Activated T-cell treated with anti-CD3 and anti-CD28 coated beads for 24 hours (primary cell): ENCODE data around the gene SHISA7.
A peak's percentile ranks its signal among the peaks of the same experiment; 100 is the strongest.
"Not testable (repeated sequence)": the region's sequence is repeated elsewhere in the genome, so short reads cannot be mapped to it uniquely, and the experiment has no call there.

Source experiments
- DNase-seq: peaks from one replicate; pipeline ENCODE4 v3.0.0-alpha.2; 2020; ENCODE audit warnings: low read depth

Gene SHISA7

DNA sequence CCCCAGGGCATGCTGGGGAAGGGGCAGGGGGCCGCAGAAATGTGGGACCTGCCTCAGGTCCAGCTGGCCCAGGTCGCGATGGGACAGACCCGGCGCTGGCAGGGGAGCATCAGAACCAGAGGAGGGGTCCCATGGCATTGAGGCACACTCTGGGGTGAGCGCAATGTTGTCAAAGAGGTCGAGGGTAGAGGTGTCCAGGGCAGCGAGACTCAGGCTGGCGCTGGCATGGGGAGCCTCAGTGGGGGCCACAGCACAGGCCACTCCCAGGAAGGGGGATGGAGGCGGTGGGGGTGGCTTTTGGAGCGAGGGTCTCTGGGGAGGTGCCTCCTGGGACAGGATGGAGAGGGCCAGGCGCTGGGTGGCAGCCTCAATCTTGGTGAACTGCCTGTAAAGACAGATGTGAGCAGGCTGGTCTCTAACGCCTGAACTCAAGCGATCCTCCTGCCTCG, 20.5 kb upstream of the SHISA7 start:
- DNase-seq = no peak

DNA sequence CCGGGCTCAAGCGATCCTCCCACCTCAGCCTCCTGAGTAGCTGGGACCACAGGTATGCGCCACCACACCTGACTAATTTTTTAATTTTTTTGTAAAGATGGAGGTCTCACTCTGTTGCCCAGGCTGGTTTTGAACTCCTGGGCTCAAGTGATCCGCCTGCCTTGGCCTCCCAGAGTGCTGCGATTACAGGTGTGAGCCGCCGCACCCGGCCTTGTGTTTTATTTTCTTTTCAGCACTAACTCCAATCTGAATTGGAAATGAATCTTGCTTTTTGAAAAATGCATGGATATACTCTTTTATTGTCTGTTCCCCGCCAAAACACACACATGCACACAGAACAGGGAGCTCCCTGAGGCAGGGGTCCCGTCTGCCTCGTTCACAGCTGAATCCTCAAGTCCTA, 19.6 kb upstream of the SHISA7 start:
- no peak for DNase-seq

- DNase-seq = no peak
Observed at GRCh38 chr19:55461974-55462626, 19.0 kb upstream of the SHISA7 start.

DNA sequence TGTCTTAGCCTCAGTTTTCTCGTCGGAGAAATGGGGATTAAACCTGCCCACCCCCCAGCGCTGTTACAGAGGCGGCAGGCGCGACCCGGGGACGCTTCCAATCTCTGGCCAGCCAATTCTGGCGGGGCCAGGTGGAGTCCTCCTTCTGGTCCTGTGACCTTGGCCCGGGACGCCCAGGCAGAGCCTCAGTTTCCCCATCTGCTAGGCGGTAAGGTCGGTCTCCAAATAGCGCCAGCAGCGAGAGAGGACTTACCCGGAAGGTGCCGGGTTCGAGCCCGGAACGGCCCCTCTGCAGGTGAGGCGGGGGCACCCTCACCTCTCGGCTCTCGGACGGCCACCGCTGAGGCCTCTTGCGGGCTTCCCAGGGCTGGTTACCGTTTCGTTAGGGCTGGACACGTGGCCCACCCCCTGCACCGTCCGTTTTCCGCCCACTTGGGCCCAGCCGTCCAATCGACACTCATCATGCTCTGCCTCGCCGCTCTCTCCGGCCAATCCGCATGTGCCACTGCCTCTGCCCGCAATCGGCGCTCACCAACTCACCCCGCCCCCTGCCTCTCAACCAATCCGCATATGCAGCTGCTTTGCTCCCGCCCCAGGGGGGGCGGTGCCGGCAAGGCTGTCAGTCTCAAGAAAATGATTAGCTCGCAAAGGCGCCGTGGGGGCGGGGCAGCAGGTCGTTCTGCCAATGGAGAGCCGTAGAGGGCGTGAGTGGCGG, 18.3 kb upstream of the SHISA7 start, which contains the start of gene ISOC2:
Gene ISOC2, minus strand, starts transcription at position 384 of the 715 bp plus-strand sequence. CDS start 5,156 bp downstream, outside the sequence.
- DNase-seq = peak; percentile 100

DNA sequence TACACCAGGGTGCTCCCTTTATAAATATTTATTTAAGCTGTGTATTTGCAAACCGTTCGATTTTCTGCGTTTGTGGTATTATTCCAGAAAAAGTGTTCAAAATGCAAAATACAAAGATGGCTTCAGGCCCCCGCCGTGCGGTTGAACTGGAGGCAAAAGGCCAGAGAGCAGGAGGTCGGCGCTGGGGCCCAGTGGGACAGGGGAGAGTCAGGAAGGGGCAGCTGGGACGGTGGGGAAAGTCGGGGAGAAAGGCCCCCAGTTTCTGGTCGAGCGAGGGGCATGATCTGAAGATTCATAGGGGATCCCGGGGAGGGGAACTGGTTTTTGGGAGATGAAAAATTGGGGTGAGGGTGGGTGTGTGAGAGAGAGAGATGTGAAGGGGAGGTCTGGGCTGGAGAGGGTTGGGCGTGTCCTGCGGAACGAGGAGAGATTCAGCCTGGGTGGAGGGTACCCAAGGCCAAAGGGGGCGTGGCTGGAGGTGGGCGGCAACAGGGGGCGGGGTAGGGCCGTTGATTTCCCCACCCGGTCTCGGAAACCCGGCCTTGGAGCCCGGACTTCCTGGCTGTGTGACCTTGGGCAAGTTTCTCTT, 17.7 kb upstream of the SHISA7 start:
- DNase-seq = peak; percentile 36

GRCh38 chr19:55459950-55460657, 17.0 kb upstream of the SHISA7 start:
- DNase-seq = no peak

DNA sequence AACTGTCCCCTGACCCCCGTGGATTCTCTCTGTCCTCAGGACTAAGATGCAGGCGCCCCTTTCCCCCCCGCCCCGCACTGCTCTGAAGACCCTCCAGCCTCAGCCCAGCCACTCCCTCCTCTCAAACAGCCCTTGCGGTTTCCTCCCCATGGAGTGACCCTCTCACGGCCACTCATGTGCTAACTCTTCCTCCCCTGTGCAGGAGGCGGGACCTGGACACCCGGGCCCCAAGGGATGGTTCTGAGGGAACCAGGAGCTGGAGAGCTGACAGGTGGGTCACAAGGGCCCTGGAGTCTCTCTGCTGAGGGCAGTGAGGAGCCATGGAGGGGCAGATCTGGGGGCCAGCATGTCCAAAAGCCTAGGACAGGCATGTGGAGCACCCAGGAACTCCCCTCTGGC, 16.4 kb upstream of the SHISA7 start:
- DNase-seq = no peak

DNA sequence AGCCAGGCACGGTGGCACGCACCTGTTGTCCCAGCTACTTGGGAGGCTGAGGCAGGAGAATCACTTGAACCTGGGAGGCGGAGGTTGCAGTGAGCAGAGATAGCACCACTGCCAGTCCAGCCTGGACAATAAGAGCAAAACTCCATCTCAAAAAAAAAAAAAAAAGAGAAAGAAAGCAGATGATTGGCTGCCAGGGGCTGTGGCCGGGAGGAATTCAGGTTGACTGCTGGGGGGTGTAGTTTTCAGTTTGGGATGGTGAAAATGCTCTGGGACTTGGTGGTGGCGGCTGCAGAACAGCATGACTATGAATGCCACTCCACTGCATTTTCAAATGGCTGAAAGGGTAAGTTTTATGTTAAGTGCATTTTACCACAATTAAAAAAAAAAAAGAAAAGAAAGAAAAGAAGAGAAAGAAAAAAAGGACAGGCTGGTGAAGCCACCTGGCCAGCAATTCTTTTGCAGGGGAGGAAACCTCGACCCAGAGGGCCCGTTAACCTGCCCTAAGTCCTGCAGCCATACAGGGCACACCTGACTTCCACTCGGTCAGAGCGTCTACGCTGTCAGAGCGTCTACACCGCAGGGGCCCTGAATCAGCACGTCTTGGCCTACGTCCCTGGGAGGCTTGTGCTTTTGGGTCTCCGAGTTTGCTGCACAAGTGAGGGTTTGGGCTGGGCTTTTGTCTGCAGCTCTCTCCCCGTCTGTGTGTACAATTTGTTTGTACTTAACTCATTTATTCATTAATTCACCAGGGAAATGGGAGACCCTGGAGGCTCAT, 14.8 kb upstream of the SHISA7 start:
- no peak for DNase-seq

DNA sequence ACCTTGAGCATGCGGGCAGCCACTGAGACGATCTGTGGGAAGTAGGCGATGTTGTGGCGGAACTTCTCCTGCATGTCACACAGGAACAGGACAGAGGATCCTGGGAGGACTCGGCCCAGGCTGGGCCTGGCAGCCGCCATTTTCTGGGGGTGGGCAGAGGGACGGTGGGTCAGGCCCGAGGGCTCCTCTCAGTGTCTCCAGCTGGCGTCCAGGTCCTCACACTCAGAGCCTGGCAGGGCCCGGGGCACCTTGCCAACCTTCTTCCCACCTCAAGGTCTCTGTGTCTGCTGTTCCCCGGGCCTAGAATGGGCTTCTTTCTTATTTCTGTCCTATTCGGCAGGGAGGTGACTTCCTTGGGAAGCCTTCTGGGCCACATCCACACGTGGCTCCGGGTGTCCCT, 13.2 kb upstream of the SHISA7 start:
- DNase-seq = no peak

GRCh38 chr19:55455576-55456235, 12.6 kb upstream of the SHISA7 start:
- no peak for DNase-seq

DNA sequence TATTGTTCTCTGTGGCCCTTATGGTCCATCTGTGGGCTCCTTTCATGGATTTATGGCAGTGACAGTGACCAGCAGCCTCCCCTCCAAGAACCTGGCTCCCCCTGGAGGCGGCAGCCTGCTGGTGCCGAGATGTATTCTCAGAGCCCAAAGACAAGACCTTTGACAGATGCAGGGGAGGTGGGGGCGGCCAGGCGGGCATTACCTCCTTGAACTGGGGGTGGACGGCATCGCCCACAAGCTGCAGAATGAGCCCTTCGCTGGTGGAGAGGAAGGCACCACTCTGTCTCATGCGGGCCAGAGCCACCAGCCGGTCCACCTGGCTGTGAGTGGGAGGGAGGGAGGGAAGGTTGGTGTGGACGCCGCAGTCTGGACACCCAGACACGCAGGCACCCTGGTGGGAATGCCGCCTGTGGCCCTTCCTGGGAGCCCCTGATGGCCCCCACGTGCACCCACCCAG, 11.7 kb upstream of the SHISA7 start:
- no peak for DNase-seq

DNA sequence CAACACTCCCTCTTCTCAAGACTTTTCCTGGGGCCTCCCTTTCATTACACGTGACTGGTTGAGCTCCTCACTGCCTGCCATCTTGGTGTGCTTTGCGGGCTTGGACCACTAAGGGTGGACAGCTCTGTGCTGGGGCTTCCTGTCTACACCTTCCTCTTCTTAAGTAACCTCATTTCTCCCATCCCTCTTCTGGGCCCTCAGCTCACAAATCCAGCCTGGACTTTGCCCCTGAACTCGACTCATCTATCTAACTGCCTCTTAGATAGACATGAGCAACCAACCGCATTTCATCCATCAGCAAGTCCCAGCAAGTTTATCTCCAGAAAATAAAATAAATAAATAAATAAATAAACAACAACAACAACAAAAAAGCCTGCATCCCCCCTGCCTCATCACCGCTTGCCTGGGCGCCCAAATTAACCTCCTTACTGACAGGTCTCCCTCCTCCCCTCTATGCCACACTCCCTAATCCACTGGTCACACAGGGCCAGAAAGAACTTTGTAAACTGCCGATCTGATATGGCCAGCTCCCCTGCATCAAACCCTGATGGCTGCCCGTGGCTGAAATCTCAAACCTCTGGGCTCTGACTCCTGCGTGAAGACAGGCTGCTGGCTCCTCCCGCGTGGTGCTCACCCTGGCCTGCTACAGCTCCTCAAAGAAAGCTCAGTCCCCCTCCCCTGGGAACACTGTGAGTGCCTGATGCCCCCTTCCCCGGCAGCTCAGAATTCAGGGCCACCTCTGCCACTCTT, 10.6 kb upstream of the SHISA7 start:
- no peak for DNase-seq

DNA sequence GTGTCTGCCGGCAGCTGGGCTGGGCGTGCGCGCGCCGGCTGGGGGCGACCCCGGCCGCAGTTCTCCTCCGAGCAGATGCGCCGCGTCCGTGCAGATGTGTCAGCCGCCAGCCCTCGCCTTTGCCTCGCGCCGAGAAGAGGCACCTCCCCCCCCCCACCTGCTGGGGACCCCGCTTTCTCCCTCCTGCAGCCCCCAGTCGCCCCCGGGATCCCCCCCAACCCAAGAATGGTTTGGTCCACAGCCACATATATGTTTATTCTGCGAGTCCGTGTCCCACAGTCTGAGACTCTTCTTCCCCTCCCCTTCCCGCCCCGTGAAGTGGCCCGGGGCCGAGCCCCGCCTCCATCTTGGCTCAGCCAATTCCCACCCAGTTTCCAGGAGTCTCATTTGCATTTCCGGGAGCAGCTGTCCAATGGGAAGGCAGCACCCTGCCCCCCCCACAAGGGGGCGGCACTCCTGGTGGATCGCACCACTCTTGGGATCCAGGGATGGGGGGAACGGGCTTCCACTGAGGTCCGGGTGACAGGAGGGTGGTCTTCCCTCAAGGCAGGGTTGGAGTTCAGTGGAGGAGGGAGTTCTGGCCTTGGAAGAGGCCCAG, 9.7 kb upstream of the SHISA7 start:
- DNase-seq = no peak

DNA sequence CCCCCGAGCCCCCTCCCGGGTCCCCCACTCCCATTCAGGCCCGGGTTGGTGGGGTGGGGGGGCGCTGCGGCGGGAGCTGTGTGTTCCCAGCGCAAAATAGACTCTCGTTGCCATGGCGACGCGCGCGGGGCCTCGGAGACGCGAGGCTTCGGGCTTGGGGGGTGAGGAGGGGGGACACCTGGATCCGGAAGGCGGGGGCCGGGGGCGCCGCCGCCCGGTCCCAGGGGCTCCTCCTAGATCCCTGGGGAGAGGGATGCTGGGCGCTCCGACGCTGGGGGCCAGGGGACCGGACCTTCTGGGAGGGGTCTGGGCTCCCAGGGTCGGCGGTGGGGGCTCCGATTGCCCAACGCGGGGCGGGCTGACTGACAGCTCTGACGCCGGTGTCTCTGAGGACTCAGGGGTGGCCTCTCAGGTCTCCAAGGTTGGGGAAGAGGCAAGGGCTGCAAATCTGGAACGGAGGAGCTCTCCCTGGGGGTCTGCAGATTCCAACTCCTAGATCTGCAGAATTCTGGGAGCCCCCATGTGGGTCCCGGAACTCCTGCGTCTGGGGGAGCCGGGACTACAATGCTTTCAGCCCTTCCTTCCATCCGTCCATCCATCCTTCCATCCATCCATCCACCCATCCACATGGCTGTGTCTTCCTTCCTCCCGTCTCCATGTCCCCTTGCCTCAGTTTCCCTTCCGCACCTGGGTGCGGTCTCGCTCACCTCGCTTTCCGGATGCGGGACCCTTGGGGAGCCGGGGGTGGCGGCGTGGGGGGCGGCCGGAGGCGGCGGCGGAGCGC, 9.1 kb upstream of the SHISA7 start:
- DNase-seq = no peak

DNA sequence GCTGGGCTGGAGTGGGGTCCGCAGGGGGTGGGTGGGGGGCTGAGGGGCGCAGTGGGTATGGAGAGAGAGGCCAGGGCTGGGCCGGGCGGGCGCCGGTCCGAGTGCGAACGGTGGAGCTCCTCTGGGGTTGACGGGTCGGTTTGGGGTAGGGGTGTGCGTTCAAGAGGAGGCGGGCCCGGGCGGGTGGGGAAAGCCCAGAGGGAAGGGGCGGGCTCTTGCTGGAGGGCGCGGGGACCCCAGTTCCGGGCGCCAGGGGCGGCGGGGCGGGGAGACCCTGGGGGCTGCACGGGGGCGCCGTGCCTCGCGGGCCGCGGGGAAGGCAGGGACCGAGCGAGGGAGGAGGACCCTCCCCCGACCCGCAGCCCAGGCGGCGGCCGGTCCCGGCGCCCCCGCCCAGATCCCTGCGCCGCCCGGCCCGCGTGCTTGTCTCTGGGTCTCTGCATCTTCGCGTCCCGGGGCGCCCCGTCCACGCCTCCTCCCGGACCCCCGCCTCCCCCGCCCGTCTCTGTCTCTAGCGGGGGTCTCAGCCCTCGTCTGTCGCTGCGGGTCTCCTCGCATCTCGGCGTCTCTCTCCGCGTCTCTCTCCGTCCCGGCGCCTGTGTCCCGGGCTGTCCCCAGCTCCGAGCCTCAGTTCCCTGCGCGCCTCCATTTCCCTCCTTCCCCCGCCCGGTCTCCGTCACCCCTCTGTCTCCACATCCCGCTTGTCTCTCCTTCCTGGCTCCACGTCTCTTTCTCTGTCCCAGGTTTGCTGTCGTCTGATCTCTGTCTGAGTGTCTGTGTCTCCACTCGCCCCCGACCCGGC, 8.3 kb upstream of the SHISA7 start:
- DNase-seq = no peak

DNA sequence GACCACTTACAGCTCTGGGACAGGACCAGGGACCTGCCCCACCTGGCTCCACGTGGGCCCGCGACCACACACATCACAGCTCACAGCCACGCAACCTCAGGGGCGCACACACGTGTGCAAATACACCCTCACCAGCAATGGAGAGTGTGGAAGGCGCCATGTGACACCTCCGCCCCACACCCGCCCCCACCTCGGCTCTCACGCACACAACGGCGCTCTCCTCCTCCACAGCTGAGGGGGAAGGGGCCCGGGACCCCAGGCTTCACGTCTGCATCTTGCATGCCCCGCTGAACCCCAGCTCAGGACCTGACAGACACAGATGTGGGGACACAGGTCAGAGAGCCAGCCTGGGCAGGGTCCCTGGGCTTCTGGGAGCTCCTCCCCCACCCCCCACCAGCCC, 6.4 kb upstream of the SHISA7 start:
- no peak for DNase-seq

DNA sequence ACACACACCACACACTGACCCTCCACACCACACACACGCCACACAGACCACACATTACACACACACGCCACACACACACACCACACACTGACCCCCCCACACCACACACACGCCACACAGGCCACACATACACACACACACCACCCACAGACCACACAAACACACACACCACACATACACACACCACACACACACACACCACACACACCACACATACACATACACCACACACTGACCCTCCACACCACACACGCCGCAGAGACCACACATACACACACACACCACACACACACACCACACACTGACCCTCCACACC, 5.0 kb upstream of the SHISA7 start:
- DNase-seq = not testable (repeated sequence)

GRCh38 chr19:55447421-55448174, 4.5 kb upstream of the SHISA7 start:
- no peak for DNase-seq
